G401 (cell line): ENCODE data around the gene RABGAP1L. TPM values are rescaled to one million over a fixed set of nuclear protein-coding genes. Genes with fewer than 3 reads are reported as not detected.
"Not testable (repeated sequence)": the region's sequence is repeated elsewhere in the genome, so short reads cannot be mapped to it uniquely, and the experiment has no call there.

Experiments used
- DNase-seq: peaks from one replicate; pipeline ENCODE4 v3.0.0-alpha.2; 2015; ENCODE audit warnings: low spot score
- in situ Hi-C: cut with HindIII; loops from 2 replicates; pipeline ENCODE4 v1.10.0; 2016; ENCODE audit warnings: low sequenced_read_pairs, mixed read lengths
- total RNA-seq: library from RNA; depleted of rRNA; stranded (reverse); fragments of >200 nt; shearing (Covaris generic); gene quantifications from 2 replicates; pipeline ENCODE4 v1.2.3, GENCODE V29; 2014

Gene RABGAP1L
- total RNA-seq, 1 experiment from 2014 or later, result 23.3 TPM

DNA sequence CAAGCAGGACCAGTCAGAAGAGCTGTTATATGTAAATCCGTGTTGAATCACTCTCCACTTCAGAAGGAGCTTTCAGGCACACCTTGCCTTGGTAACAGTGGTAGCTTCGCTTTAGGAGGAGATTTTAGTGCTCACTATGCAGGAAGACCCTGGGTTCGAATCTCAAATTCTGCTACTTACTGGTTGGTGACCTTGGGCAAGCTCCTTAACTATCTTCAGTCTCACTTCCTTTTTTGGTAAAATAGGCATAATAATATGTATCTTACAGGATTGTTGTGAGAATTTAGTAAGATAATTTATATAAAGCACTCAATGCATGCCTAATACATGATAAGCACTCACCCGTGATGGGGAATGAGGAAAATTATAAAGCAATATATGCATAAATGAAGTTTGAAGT, 241.8 kb downstream of the RABGAP1L start:
- in situ Hi-C loops, result no loop called here
- no peak for DNase-seq

DNA sequence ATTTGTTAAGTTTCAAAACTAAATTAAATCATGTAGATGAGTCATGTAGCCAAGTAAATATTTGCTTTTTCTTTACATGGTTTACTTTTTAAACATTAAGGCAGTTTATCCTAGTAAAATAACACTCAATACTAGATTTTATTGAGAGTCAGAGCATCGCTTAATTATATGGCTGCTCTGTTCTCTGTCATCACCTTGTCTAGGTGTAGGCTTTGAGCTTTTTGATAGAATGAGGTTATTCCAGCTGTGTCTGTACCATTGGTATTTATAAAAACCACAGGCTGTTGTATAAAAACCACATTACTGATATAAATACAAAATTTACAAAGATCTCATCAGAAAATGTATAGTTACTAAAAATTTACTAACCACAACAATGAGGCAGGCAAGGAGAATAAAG, 245.9 kb downstream of the RABGAP1L start:
- DNase-seq, result no peak
- in situ Hi-C loops, result no loop called here

DNA sequence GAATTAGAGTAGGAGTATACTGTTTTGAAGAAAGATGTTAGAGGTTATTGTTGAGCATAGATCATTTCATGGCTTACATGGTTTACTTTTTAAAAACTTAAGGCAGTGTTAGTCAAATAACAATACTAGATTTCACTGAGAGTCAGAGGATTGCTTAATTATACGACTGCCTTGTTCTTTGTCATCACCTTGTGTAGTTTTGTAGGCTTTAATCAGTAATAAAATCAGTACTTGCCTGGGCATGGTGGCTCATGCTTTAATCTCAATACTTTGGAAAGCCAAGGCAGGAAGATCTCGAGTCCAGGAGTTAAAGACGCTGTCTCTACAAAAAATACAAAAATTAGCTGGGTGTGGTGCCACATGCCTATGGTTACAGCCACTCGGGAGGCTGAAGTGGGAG, 247.1 kb downstream of the RABGAP1L start:
- no peak for DNase-seq
- in situ Hi-C loops, result no loop called here

DNA sequence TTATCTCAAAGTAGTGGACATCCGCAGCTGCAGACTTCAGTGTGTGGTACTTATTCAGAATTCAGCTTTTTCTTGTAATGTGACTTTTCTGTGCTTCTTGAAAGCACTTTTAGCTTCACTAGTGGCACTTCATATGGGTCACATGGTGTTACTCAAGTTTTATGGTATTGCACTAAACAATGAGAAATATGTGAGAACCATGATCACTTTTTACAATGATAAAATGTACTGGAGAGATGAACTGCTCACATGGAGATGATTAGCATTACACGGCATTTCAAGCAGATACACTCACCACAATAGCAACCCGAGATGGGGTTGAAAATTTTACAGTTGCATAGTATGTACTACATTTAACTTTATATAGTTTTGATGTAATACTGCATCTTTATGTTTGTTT, 248.3 kb downstream of the RABGAP1L start:
- in situ Hi-C loops, result no loop called here

DNA sequence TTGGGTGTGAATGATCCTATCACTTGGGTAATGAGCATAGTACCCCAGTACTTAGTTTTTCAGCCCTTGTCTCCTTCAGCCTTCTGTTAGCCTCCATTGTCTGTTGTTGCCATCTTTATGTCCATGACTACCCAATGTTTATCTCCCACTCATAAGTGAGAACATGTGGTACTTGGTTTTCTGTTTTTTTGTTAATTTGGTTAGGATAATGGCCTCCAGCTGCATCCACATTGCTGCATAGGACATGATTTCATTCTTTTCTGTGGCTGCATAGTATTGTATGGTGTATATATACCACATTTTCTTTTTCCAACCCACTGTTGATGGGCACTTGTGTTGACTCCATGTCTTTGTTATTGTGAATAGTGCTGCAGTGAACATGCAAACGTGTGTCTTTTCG, 248.8 kb downstream of the RABGAP1L start:
- in situ Hi-C loops, result no loop called here
- DNase-seq, result no peak

More for the DNA sequence above, 248.3 kb downstream of the RABGAP1L start:
- DNase-seq, result no peak

DNA sequence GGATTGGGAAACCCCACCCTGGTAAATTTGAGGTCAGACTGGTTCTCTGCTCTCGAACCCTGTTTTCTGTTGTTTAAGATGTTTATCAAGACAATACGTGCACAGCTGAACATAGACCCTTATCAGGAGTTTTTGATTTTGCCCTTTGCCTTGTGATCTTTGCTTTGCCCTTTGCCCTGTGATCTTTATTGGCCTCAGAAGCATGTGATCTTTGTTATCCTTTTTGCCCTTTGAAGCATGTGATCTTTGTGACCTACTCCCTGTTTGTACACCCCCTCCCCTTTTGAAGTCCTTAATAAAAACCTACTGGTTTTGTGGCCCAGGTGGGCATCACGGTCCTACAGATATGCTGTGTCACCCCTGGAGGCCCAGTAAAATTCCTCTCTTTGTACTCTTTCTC, 250.5 kb downstream of the RABGAP1L start:
- in situ Hi-C loops, result not testable (repeated sequence)

DNA sequence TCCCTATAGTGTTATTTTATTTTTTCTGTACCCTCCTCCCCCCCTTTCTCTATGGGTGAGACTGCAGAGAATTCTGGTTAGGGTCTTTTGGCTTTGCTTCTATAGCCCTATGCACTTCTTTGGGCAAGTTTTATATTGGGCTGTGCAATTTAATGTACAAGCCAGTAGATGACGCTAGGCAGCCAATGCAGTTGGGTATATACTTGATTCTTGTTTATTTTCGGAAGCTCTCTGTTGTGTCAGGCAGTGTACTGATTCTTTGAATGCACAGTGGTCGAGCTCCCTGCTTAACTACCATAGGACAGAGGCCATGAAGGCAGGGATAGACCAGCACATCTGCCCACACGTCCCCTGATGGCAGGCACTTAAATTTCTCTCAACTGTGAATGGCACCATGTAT, 254.3 kb downstream of the RABGAP1L start:
- in situ Hi-C loops, result no loop called here
- DNase-seq, result no peak

More for the DNA sequence above, 250.5 kb downstream of the RABGAP1L start:
- not testable (repeated sequence) for DNase-seq

DNA sequence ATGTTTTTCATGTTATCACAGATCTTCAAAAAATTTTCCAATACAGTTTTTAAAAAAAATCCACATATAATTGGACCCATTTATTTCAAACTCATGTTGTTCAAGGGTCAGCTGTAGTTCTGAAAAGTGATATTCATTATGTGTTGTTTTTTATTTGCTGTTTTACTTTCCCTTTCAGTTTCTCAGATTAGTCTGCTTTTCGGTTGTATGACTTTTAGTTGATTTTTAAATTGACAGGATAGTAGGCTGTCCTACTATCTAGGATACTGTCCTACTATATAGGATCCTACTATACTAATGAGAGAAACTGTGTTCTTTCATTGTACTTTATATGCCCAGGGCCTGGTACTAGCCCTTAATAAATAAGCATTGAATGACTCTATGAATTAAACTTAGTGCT, 254.9 kb downstream of the RABGAP1L start:
- in situ Hi-C loops, result no loop called here
- DNase-seq, result no peak

DNA sequence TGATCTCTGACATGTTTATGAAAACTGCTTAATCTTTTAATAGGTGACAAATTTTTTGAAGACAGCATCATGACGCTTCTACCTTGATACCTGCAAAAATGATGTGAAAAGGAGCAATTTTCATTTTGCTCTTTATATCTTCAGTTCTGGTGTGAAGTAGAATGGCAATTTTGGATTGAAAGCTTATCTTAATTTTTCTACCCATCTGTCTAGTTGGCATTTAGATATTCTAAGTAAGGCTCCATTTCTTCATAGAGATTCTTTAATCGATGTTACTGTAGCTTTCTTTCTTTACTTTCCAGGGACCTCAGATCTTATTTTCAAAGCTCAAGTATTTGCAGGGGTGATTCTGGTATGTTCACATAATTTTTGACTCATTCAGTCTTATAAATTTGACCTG, 256.2 kb downstream of the RABGAP1L start:
- in situ Hi-C loops, result no loop called here
- peak; percentile 42 for DNase-seq

DNA sequence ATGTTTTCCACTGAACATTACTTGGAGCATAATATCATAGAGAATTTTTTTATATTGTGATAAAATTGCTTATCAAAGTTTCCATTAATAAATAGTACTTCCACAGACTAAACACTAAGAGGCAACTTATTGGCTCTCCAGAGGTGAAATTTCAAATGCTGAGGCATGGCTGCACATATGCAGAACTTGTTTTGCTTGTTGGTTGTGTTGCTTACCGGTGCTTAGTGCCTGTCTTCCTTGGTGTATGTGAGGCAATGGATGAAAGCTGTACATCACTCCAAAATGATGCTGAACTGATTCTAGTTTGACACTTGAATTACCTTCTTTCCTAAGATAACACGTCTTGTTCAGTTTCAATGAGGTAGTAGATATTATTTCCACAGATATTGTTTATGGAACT, 258.6 kb downstream of the RABGAP1L start:
- no peak for DNase-seq
- in situ Hi-C loops, result no loop called here

DNA sequence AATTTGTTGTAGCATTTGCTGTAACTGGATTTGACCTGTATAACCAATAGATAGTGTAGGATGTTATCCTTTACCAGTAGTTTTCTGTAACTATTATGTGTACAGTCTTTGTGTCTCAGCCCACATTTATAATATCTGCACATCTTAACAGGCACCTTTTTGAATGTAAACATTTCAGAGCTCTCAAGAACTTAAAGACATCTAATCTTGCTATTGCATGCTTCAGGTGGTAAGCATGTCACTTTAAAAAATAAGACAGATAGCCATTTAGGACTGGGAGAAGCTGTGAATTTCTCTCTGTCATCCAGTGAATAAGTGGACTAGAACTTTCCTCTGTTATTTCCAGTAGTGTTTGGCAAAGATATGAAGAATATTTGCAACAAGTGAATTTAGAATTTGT, 265.8 kb downstream of the RABGAP1L start:
- in situ Hi-C loops, result no loop called here
- DNase-seq, result no peak

DNA sequence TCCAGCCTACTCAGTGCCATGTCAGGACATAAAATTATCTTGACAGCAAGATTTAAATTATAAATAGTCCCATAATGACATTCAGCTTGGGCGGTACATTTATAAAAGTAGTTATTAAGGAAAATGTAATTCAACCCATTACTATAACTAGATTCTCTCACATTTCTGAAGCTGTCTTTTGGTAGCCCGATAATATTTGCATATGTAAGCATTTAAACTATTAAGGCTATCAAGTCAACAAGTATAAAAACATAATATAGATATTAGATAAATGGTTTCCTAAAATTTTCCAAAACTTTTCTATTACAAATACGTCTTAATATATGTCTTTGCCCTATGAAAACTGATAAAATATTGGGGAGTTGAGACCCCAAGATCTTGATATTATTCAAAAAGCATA, 266.8 kb downstream of the RABGAP1L start:
- in situ Hi-C loops, result no loop called here
- DNase-seq, result no peak

DNA sequence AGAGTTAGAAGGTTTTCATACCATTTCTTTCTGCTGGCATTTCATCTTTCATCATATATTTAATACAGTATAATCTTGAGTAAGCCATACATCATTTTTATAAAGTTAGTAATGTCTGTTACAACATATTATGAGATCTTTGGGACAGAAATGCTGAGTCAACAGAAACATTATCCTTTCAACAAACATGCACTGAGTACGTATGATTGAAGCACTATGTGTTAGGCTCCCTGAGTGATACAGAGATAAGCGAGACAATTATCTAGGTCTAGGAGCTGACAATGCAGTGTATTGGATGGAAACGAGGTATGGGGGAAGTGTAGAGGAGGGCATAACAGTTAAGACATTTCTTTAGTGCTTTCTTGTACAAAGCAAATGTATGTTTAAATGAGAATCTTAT, 268.7 kb downstream of the RABGAP1L start:
- in situ Hi-C loops, result no loop called here
- DNase-seq, result no peak

DNA sequence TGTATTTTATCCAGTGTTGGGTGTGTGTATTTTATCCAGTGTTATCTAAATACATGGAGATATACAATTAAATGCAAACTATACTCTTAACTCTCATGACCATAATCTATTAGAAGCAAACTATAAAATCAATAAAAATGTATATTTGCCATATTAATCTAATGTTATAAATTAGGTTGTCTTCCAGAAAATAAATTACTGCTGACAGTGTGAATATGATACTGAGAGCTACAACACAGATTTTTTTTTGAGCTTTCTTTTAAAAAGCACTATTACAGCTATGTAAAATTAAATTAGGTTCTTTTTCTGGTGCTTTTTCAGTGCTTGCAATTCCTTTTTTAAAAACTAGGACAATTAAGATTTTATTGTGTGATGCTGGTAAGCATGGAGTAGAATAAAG, 269.4 kb downstream of the RABGAP1L start:
- in situ Hi-C loops, result no loop called here

DNA sequence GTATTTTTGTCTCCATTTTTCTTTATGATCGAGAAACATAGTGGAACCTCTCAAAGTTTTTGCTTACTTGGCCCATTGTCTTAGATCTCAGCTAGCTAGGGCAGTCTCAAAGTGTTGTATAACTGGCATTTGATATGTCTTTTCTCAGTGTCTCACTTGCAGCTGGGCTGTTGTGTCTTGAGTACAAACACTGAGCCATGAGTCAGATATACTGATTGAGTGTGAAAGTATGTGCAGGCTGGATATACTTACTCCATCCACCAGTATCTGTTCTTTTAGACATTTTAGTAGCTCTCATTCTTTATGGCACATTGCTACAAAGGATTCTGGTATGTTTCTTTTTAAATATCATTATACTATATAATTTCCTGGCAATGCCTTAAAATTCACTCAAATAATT, 274.1 kb downstream of the RABGAP1L start:
- DNase-seq, result no peak
- in situ Hi-C loops, result no loop called here

More for the DNA sequence above, 269.4 kb downstream of the RABGAP1L start:
- no peak for DNase-seq

DNA sequence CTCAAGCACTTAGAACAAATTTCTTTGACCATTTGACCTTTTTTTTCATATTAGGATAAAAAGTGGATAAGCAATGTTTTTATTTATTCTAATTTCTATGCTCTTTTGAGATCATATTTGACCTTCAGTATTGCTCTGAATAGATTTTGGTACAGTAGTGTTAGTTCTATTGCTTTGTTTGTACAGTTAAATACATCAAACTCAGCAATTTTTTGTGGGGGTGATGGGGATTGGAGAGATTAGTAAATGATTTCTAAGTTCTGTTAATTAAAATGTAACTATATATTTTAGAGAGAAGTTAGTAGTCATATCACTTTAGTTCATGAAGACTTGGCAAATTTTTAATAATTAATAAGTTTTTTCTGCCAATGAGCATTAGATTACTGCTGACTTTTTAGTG, 286.0 kb downstream of the RABGAP1L start:
- in situ Hi-C loops, result no loop called here
- no peak for DNase-seq

DNA sequence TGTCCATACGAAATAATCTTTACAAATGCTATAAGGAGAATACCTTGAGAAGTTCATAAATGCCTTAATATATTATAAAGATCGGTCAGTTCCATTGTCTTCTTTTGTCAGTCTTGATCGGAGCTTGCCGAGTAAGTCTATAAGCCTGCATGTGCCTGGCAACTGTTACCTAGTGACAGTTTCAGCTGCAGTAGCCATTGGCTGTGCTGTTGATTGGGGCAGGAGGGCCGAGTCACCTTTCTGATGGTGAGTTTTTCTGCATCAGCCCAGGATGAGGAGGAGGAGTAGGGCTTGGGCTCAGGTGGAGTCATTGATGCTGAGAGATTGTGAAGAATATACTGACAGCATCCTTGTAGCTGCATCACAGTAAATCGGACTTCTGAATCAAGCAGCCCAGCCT, 286.5 kb downstream of the RABGAP1L start:
- in situ Hi-C loops, result no loop called here
- DNase-seq, result peak; percentile 76

DNA sequence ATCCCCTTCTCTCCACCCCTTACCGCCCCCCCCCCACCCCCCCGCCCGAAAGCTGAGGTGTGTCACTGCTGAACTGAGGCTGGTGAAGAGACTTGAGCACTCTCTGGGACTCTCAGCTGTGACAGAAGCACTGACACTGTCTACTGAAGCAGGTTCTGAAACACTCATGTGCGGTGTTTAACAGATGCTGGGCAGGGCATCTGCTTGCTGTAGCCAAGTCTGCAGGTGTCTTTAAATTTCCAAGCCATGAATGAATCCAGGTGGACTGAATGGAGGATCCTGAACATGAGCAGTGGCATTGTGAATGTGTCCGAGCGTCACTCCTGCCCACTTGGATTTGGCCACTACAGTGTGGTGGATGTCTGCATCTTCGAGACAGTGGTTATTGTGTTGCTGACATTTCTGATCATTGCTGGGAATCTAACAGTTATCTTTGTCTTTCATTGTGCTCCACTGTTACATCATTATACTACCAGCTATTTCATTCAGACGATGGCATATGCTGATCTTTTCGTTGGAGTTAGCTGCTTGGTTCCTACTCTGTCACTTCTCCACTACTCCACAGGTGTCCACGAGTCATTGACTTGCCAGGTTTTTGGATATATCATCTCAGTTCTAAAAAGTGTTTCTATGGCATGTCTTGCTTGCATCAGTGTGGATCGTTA, 288.7 kb downstream of the RABGAP1L start, which contains the start of gene GPR52:
GPR52 (plus strand) TSS at position 99 of the 665 bp plus-strand sequence; CDS start at position 247, 148 bp downstream.
- DNase-seq, result peak; percentile 62
- in situ Hi-C loops, result no loop called here

DNA sequence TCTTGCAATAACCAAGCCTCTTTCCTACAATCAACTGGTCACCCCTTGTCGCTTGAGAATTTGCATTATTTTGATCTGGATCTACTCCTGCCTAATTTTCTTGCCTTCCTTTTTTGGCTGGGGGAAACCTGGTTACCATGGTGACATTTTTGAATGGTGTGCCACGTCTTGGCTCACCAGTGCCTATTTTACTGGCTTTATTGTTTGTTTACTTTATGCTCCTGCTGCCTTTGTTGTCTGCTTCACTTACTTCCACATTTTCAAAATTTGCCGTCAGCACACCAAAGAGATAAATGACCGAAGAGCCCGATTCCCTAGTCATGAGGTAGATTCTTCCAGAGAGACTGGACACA, 289.2 kb downstream of the RABGAP1L start:
- peak; percentile 69 for DNase-seq
- in situ Hi-C loops, result no loop called here

DNA sequence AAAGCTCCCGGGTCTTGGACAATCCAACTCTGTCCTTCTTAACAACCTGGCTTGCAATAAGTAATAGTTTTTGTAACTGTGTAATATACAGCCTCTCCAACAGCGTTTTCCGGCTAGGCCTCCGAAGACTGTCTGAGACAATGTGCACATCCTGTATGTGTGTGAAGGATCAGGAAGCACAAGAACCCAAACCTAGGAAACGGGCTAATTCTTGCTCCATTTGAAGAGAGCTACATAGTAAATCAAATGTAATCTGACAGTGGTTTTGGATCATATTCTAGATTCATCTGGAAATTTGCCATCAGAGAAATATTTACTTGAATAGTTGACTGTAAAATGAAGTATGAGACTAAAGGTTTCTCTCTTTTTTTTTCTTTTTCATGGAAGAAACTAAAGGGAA, 289.7 kb downstream of the RABGAP1L start:
- peak; percentile 58 for DNase-seq
- in situ Hi-C loops, result no loop called here

DNA sequence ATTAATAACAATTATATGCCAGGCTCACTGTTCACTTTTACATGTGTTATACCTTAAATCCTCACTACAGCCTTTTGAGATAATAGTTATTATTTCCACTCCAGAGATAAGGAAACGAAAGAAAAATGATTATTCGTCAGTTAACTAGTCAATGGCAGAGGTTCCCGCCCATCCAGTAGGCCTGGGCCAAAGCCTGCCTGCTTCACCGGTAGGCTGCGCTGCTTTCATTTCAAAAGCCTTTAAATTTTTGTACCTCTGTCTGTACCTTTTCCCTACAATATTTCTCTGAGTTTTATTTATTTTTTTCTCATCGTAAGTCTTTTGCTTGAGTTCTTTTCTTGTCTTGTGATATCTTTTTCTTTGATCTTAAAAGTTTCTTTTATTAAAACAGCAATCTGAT, 292.1 kb downstream of the RABGAP1L start:
- DNase-seq, result no peak
- in situ Hi-C loops, result no loop called here
